ENCODE data around the gene PANK2.

- TF ChIP-seq CTCF (IDR thresholded peaks at IDR 0.05) (no peak), POLR2A (IDR thresholded peaks at IDR 0.05) (no peak)
Measured at GRCh38 chr20:3973705-3974104, 84.5 kb downstream of the PANK2 start.

All from Peyer's patch (tissue), 4 donors.